Left colon (tissue), 2 donors: ENCODE measurements around the gene ATP2C1. TPM values are rescaled to one million over a fixed set of nuclear protein-coding genes. Genes with fewer than 3 reads are reported as not detected.
"Not testable (repeated sequence)": the region's sequence is repeated elsewhere in the genome, so short reads cannot be mapped to it uniquely, and the experiment has no call there.

Experiments
- ATAC-seq: fragments of 200-7000 bp; cut with Tn5 transposase; one replicate; pipeline ENCODE4 v1.9.1; 2020; ENCODE audit warnings: mild to moderate bottlenecking, moderate library complexity
- DNase-seq, 2 donors: peaks; one replicate each; pipeline ENCODE4 v3.0.0-alpha.2; 2020
- intact Hi-C, 2 donors: fragments of 100-400 bp; cut with DNase I in 1 of 2; cut with micrococcal nuclease in 1 of 2; formaldehyde crosslinking; loops; one replicate each; pipeline versions ENCODE4 v1.11.2 to v1.14.0; 2022; cut with DNase I, micrococcal nuclease
- long read RNA-seq: library from polyadenylated mRNA; unstranded; transcript quantifications from one replicate; pipeline ENCODE4 v2.0.0, GENCODE V29; 2021
- total RNA-seq, 2 donors: library from RNA; stranded (reverse); fragmentation: NEBNext Ultra II Directional; extraction: Animal tissue kit (Norgen Biotek cat#: 25700); gene quantifications; one replicate each; pipeline ENCODE4 v1.2.1, GENCODE V29; 2021
- donor health status: DM: no; HTN: no; CAD: no.
- donor health status: DM: yes; HTN: yes; CAD: no.

The ATP2C1 gene
- total RNA-seq: 10 to 100 TPM; 62.8 to 65.7 TPM
- long read RNA-seq, full-length matches to known transcripts: 26 of 47 reads
- long read RNA-seq, partial matches to known transcripts: 6 of 47 reads
- long read RNA-seq, other reads (novel, unspliced or antisense): 15 of 47 reads

- ATAC-seq (peak; percentile 95), DNase-seq (peak; percentile 97)
- intact Hi-C loops: loop anchor here in 1 of 2 donors (2.0 to 10.0 kb wide), 2 partner anchors 131 to 135 kb away; partner anchors contain the start of genes ASTE1 and NEK11
Measured at GRCh38 chr3:130893376-130894129, at the start of gene ATP2C1. TSS of gene ATP2C1 (plus strand) at chr3:130894084. CDS start at chr3:130894770, 686 bp downstream.

DNA sequence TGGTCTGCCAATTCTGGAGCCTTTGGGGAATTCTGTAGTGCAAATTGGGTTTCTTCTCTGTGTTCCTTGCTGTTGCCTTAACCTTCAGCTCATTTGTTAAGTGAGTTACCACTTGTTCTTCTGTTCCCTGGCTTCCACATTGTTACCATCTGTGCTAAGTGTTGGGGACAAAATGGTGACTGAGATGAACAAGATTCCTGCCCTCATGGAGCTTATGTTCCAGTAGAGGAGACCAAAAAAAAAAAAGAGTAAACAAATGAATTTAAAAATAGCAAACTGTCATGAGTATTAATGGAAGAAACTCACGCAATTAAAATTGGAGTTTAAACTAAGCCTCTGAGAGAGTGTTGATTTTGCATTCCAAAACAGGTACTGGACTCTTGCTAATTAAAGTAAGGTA lies 49.4 kb upstream of the ATP2C1 start:
- intact Hi-C loops: no loop called here
- ATAC-seq: no peak
- no peak for DNase-seq

DNA sequence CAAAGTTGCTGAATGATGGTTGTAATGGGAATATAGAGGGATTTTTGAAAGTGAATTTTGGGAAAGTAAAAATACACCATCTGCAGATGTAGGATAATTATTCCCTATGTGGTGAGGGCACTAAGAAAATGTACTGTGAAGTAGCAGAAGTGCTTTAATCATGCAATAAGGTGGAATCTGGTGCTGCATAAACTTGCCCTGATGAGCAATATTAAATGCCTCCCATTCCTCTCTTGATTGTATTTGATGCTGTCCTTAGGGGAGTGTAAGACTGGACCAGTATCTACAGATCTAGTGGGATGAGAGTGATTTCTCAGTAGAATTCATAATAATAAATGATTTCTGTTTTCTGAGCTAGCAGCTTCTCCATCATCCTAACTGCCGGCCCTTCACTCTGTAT lies 47.7 kb upstream of the ATP2C1 start:
- DNase-seq: no peak
- intact Hi-C loops: no loop called here
- ATAC-seq: no peak

GRCh38 chr3:130849091-130849552 lies 44.8 kb upstream of the ATP2C1 start:
- peak; percentile 99 for ATAC-seq
- intact Hi-C loops: no loop called here

GRCh38 chr3:130850044-130850797 lies 43.7 kb upstream of the ATP2C1 start:
- no peak for ATAC-seq
- DNase-seq: no peak
- intact Hi-C loops: no loop called here

More at GRCh38 chr3:130849091-130849552, 44.8 kb upstream of the ATP2C1 start:
- DNase-seq: peak; percentile 81 to 84

GRCh38 chr3:130850843-130851242 lies 43.0 kb upstream of the ATP2C1 start:
- intact Hi-C loops: no loop called here
- ATAC-seq (no peak), DNase-seq (no peak)

DNA sequence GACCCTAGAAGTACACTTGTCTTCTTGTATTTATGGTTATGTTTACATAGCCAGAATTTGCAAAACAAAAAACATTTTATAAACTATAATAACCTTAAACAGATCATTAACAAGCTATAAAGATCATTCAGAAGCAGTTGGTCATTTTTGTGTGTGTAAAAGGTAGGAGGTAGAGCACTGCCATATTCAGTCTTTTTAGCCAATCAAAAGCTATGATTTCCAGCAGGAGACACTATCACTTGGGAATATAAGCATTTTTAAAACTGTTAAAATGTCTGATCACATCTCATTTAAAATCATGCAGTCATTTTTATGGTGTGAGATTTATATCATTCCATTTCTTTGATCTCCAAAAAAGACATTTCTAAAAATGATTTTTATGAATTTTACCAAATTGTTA lies 42.6 kb upstream of the ATP2C1 start:
- intact Hi-C loops: no loop called here
- no peak for ATAC-seq
- DNase-seq: no peak

DNA sequence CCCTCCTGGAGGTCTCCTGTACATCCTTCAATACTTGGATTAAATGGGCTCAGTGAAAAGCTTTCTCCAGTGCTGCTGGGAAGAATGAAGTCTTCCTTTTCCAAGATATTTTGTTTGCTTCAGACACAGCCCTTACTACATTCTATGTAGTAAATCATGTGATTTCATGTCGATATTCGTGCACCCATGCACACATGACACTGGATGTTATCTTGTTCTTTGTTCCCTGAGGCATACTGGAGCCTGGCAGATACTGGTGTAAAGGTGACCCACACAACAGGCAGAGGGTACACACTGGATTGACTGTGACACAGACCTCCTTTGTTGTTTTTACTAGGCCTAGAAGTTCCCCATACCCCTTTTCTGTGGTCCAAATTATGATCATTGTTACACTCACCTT lies 40.3 kb upstream of the ATP2C1 start:
- intact Hi-C loops: no loop called here
- ATAC-seq (no peak), DNase-seq (no peak)

DNA sequence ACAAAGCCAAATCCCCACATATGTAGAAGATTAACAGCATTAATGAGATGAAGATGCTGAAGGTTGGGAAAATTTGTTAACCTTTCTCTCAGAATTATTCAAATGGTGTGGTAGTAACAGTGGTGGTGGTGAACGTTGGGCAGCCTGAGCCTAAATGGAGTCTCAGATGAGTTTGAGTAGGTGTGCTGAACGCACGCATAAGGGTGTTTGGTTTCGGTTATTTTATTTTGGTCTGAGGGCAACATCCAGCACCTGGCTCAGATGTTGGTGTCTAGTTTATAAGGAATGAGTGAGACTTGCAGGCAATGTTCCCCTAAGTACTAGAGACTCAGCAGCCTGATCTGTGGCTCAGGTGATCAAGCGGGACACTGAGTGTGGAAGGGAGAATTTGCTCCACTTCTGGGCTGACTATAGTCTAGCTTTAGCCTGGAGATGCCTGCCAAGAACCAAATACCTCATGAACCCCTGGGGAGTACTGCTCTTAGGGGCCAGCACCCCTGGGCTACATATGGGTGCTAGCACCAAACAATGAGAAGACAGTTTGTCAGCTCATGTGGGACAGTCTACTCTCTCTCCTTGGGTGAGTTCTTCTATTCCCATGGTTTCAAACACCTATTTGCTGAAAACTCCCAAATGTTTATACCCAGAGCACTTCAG lies 39.5 kb upstream of the ATP2C1 start:
- intact Hi-C loops: no loop called here
- DNase-seq (no peak), ATAC-seq (no peak)

DNA sequence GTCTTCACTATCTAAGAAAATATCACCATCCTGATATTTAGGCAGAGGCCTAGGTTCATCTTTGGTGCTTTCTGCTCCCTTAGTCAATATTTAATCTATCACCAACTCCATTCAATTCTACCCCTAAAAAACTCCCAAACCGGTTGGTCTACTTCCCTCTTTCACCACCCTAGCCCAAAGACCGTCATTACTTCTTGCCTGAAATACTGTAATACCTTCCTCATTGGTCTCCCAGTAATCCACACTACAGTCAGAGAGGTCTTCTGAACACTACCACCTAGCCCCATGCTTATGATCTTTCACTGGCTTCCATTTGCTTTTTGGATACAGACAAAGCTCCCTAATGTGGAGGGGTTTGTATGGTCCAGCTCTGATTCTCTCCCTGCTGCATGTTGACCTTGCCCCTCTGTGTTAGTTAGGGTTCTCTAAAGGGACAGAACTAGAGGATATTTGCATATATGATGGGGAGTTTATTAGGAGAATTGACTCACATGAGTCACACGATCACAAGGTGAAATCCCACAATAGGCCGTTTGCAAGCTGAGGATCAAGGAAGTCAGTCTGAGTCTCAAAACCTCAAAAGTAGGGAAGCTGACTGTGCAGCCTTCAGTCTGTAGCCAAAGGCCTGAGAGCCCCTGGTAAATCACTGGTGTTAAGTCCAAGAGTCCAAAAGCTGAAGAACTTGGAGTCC lies 36.4 kb upstream of the ATP2C1 start:
- intact Hi-C loops: no loop called here
- no peak for DNase-seq
- ATAC-seq: no peak

DNA sequence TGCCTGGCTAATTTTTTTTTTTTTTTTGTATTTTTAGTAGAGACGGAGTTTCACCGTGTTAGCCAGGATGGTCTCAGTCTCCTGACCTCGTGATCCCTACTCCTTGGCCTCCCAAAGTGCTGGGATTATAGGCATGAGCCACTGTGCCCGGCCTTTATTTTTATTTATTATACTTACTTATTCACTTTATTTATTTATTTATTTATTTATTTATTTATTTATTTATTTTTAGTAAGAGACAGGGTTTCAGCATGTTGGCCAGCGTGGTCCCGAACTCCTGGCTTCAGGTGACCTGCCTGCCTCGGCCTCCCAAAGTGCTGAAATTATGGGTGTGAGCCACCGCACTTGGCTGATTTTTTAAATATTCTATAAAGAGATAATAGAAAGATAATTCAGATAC lies 31.8 kb upstream of the ATP2C1 start:
- DNase-seq, ATAC-seq, intact Hi-C loops: not testable (repeated sequence)

GRCh38 chr3:130865489-130865888 lies 28.4 kb upstream of the ATP2C1 start:
- DNase-seq (no peak), ATAC-seq (no peak)
- intact Hi-C loops: no loop called here

GRCh38 chr3:130866327-130866726 lies 27.6 kb upstream of the ATP2C1 start:
- DNase-seq: no peak
- intact Hi-C loops: no loop called here
- ATAC-seq: no peak

GRCh38 chr3:130870423-130870822 lies 23.5 kb upstream of the ATP2C1 start:
- intact Hi-C loops: no loop called here
- DNase-seq (no peak), ATAC-seq (no peak)

GRCh38 chr3:130876594-130876993 lies 17.3 kb upstream of the ATP2C1 start:
- DNase-seq: no peak
- intact Hi-C loops: no loop called here

GRCh38 chr3:130878464-130878863 lies 15.4 kb upstream of the ATP2C1 start:
- intact Hi-C loops: no loop called here
- ATAC-seq (no peak), DNase-seq (no peak)

More at GRCh38 chr3:130876594-130876993, 17.3 kb upstream of the ATP2C1 start:
- ATAC-seq: no peak

- ATAC-seq: no peak
- intact Hi-C loops: no loop called here
- no peak for DNase-seq
Measured at GRCh38 chr3:130889416-130889946, 4.4 kb upstream of the ATP2C1 start.

- peak; percentile 68 to 78 for DNase-seq
- intact Hi-C loops: loop anchor here in 1 of 2 donors (2.0 to 10.0 kb wide), 2 partner anchors 132 to 134 kb away; partner anchors contain the start of genes ASTE1 and NEK11
- peak; percentile 63 for ATAC-seq
Measured at GRCh38 chr3:130892759-130893375, 1.0 kb upstream of the ATP2C1 start.
